GM10266 (cell line): ENCODE measurements around the gene DCAF5.

Experiments used
- DNase-seq: peaks from one replicate; pipeline ENCODE4 v3.0.0; 2012; ENCODE audit errors: extremely low spot score
- CTCF ChIP-seq: IDR thresholded peaks from 2 replicates; pipeline ENCODE4 v1.5.1; 2012; ENCODE audit warnings: mild to moderate bottlenecking, low read depth; ENCODE audit not compliant: control insufficient read depth, insufficient read depth; ENCODE audit errors: missing control alignments

The DCAF5 gene

GRCh38 chr14:69114763-69115162, 38.2 kb downstream of the DCAF5 start:
- no peak for DNase-seq
- TF ChIP-seq CTCF, result no peak

- no peak for TF ChIP-seq CTCF
- no peak for DNase-seq
Observed at GRCh38 chr14:69108358-69108757, 44.6 kb downstream of the DCAF5 start.

GRCh38 chr14:69107407-69108003, 45.4 kb downstream of the DCAF5 start:
- TF ChIP-seq CTCF, result peak; percentile 59
- peak; percentile 28 for DNase-seq

GRCh38 chr14:69106451-69106850, 46.5 kb downstream of the DCAF5 start:
- TF ChIP-seq CTCF, result no peak

GRCh38 chr14:69105326-69105725, 47.6 kb downstream of the DCAF5 start:
- TF ChIP-seq CTCF, result no peak
- DNase-seq, result no peak

More at GRCh38 chr14:69106451-69106850, 46.5 kb downstream of the DCAF5 start:
- DNase-seq, result no peak

GRCh38 chr14:69101331-69101826, 51.5 kb downstream of the DCAF5 start:
- peak; percentile 24 for TF ChIP-seq CTCF
- no peak for DNase-seq

GRCh38 chr14:69097974-69098373, 54.9 kb downstream of the DCAF5 start:
- no peak for DNase-seq
- no peak for TF ChIP-seq CTCF
